Ascending aorta (tissue), 2 donors: Measurements from ENCODE around the gene CEACAM6. TPM values are rescaled to one million over a fixed set of nuclear protein-coding genes. Genes with fewer than 3 reads are reported as not detected.

ENCODE experiments used
- DNase-seq, 2 donors: peaks; one replicate each; pipeline ENCODE4 v3.0.0-alpha.2; 2019; ENCODE audit warnings: low spot score in 2 of 2
- H3K27ac ChIP-seq, 2 donors: fragments of 200-600 bp; sonication (generic); one replicate each; pipeline ENCODE4 v1.5.1; 2016 to 2017; ENCODE audit warnings: mild to moderate bottlenecking in 1 of 2
- H3K27me3 ChIP-seq: fragments of 200-600 bp; sonication (generic); one replicate; pipeline ENCODE4 v1.5.1; 2017
- H3K36me3 ChIP-seq, 2 donors: fragments of 200-600 bp; sonication (generic); one replicate each; pipeline ENCODE4 v1.5.1; 2016
- H3K4me1 ChIP-seq, 2 donors: fragments of 200-600 bp; sonication (generic); one replicate each; pipeline ENCODE4 v1.5.1; 2016 to 2017; ENCODE audit warnings: mild to moderate bottlenecking in 1 of 2
- H3K4me3 ChIP-seq, 2 donors: fragments of 200-600 bp; sonication (generic); one replicate each; pipeline ENCODE4 v1.5.1; 2016 to 2017; ENCODE audit warnings: mild to moderate bottlenecking in 1 of 2
- H3K9me3 ChIP-seq, 2 donors: fragments of 200-600 bp; sonication (generic); one replicate each; pipeline ENCODE4 v1.5.1; 2016
- intact Hi-C: fragments of 100-400 bp; cut with DNase I; formaldehyde crosslinking; loops from one replicate; pipeline ENCODE4 v1.15.1; 2023
- total RNA-seq: library from RNA; depleted of rRNA; stranded (reverse); fragments of >200 nt; gene quantifications from one replicate; pipeline ENCODE4 v1.1.0, GENCODE V29; 2016
- TF ChIP-seq, protein P1 (sequence below), 3 experiments: fragments of 200-600 bp in 2 of 3; fragments of 450-650 bp in 1 of 3; sonication (generic) in 2 of 3; IDR thresholded peaks; one replicate each; pipeline ENCODE4 v1.5.1; 2016 to 2019; ENCODE audit warnings: antibody characterized with exemption in 3 of 3, mild to moderate bottlenecking in 1 of 3, moderate library complexity in 1 of 3

Gene CEACAM6
- total RNA-seq, 1 donor from 2014 or later: not detected

GRCh38 chr19:41709951-41710645, 45.2 kb upstream of the CEACAM6 start:
- DNase-seq: no peak
- H3K9me3 ChIP-seq: no peaks in the 10 kb centered on the region
- H3K4me3 ChIP-seq: no peak overlapping the region
- H3K36me3 ChIP-seq: no peaks in the 10 kb centered on the region
- H3K4me1 ChIP-seq: no peaks in the 10 kb centered on the region
- no peak overlapping the region for H3K27ac ChIP-seq
- intact Hi-C loops: no loop called here
- no peaks in the 10 kb centered on the region for H3K27me3 ChIP-seq
- TF ChIP-seq, protein P1, sequence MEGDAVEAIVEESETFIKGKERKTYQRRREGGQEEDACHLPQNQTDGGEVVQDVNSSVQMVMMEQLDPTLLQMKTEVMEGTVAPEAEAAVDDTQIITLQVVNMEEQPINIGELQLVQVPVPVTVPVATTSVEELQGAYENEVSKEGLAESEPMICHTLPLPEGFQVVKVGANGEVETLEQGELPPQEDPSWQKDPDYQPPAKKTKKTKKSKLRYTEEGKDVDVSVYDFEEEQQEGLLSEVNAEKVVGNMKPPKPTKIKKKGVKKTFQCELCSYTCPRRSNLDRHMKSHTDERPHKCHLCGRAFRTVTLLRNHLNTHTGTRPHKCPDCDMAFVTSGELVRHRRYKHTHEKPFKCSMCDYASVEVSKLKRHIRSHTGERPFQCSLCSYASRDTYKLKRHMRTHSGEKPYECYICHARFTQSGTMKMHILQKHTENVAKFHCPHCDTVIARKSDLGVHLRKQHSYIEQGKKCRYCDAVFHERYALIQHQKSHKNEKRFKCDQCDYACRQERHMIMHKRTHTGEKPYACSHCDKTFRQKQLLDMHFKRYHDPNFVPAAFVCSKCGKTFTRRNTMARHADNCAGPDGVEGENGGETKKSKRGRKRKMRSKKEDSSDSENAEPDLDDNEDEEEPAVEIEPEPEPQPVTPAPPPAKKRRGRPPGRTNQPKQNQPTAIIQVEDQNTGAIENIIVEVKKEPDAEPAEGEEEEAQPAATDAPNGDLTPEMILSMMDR (IDR thresholded peaks at IDR 0.05): no peak

- H3K36me3 ChIP-seq: no peaks in the 10 kb centered on the region
- H3K4me3 ChIP-seq: no peak overlapping the region
- H3K9me3 ChIP-seq: no peaks in the 10 kb centered on the region
- no peak overlapping the region for H3K27ac ChIP-seq
- DNase-seq: no peak
- intact Hi-C loops: no loop called here
- TF ChIP-seq, protein P1 (IDR thresholded peaks at IDR 0.05): no peak
- H3K4me1 ChIP-seq: no peaks in the 10 kb centered on the region
- no peaks in the 10 kb centered on the region for H3K27me3 ChIP-seq
Observed at GRCh38 chr19:41711376-41712261, 43.7 kb upstream of the CEACAM6 start.

DNA sequence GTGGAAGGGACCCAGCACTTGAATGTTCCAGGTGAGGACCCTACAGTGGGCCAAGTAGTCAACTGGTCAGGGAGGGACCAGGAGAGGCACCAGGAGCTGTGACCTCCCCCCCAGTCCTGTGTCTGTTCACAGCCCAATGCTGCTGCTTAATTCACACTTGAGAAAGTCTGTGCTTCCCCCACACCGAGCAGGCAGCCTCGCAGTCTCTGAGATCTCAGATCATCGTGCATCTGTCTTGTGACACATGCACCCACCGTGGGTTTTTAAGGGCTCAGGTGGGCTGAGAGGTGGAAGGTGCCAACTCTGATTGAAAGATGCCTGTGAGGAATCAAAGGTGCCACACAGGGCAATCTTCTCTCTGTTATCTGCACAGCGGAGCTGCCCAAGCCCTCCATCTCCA, 40.7 kb upstream of the CEACAM6 start:
- Histone ChIP-seq H3K27me3 (no peaks in the 10 kb centered on the region), H3K4me1 (no peaks in the 10 kb centered on the region), H3K27ac (no peak overlapping the region), H3K36me3 (no peaks in the 10 kb centered on the region), H3K4me3 (no peak overlapping the region), H3K9me3 (no peaks in the 10 kb centered on the region)
- TF ChIP-seq, protein P1 (IDR thresholded peaks at IDR 0.05): no peak
- intact Hi-C loops: no loop called here
- no peak for DNase-seq

DNA sequence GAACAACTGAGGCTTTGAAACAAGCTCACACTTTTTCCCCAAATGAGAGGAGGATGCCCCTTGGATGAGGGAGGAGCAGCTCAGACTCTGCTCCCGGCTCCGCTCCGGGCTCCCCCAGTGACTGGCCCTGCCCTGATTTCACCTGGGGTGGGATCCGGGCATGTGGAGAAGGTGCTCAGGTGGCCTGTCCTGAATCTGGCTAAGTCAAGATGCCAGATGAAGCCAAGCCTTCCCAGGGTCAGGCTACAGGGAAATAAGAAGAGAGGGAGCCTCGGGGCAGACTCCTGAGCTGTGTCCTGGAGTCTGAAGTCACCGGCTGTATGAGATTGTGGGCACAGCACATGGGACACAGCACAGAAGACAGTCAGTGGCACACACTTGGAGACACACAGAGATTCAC, 36.6 kb upstream of the CEACAM6 start:
- Histone ChIP-seq H3K27ac (no peak overlapping the region), H3K4me1 (no peaks in the 10 kb centered on the region), H3K36me3 (no peaks in the 10 kb centered on the region), H3K27me3 (no peaks in the 10 kb centered on the region), H3K9me3 (no peaks in the 10 kb centered on the region), H3K4me3 (no peak overlapping the region)
- DNase-seq: no peak
- TF ChIP-seq, protein P1 (IDR thresholded peaks at IDR 0.05): no peak
- intact Hi-C loops: no loop called here

DNA sequence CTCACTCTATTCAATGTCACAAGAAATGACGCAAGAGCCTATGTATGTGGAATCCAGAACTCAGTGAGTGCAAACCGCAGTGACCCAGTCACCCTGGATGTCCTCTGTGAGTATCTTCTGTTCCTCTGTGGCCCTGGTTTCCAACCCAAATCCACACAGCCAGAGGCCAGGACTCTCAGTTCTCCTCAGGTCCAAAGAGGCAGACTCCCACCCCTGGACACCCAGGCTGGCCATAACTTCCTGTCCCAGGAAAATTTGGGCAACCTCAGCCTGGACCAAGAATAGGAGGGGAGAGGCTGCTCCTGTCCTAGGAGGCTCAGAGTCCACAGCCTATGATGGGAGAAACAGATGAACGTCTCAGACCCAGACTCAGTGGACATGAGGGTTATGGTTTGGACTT, 35.2 kb upstream of the CEACAM6 start:
- TF ChIP-seq, protein P1 (IDR thresholded peaks at IDR 0.05): no peak
- intact Hi-C loops: no loop called here
- Histone ChIP-seq H3K36me3 (no peaks in the 10 kb centered on the region), H3K4me3 (no peak overlapping the region), H3K27ac (no peak overlapping the region), H3K9me3 (no peaks in the 10 kb centered on the region), H3K4me1 (no peaks in the 10 kb centered on the region), H3K27me3 (no peaks in the 10 kb centered on the region)
- DNase-seq: no peak
